ENCODE measurements around the gene ABHD4. TPM values are rescaled to one million over a fixed set of nuclear protein-coding genes. Genes with fewer than 3 reads are reported as not detected.

Gene ABHD4
- total and polyA plus RNA-seq, 10 of the 15 experiments (the other 5 are each of a cell fraction or from before 2014, with no cell fraction given), result 5.4 to 28.7 (median 10.8) TPM

DNA sequence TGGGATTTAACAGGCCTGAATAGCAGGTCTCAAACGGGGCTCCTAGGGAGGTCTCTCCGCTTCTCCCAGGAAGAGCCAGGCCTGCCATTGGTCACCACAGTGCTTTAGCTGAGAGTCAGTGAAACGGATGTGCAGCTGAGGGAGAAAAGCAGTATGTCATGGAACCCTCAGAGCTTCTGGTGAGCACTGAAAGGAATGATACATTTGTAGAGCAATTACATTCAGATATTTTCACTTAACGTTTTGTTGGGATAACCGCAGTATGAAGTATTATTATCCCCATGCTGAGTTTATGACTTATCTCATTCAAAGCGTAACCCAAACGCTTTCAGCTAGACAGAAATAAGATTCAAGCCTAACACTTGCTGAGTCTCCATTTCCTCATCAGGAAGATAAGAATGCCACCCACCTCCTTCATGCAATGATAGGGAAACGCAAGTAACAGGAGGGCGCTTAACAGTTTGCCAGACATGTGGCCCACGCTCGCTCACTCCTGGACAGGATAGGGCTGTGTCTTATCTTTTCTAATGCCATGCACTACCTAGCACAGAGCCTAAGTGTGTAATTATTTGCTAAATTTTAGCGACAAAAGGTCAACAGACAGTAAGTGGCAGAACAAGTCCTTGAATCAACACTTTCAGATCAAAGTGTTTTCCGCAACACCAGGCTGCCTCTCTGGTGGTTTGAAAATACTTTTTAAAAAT lies 37.3 kb upstream of the ABHD4 start:
- RAD21 ChIA-PET (ENCODE audit: unreplicated experiment), result interaction anchor here (0.7 to 11.3 kb wide), 22 partner anchors 9 to 292 kb away, joined by 3 to 156 read pairs (median 5); no protein-coding TSS in a partner anchor
- in situ Hi-C loops (cut with MboI) (no loop called here), intact Hi-C loops (cut with micrococcal nuclease; ENCODE audit: unreplicated experiment) (no loop called here)
- Histone ChIP-seq H3K36me3 (ENCODE audit: control insufficient read depth in 2 of 2, insufficient read depth in 2 of 2, low read length in 1 of 2) (peaks cover 0 to 3% of the 10 kb centered on the region in 2 experiments; a peak in 2 of 4 replicates), H3K9ac (ENCODE audit: control insufficient read depth, insufficient read depth, low read length) (peak overlapping the region; percentile 42), H3K4me2 (ENCODE audit: control insufficient read depth, insufficient read depth) (peak overlapping the region; percentile 2; the same call in 1 of the 2 replicates), H3K27ac (ENCODE audit: control insufficient read depth, insufficient read depth) (peak overlapping the region; percentile 97), H3K9me3 (replicated peaks; ENCODE audit: control insufficient read depth, insufficient read depth, low read length) (no peaks in the 10 kb centered on the region), H2AFZ (ENCODE audit: control insufficient read depth, low read depth, low read length) (no peak overlapping the region), H3K4me3 (no peak overlapping the region), H4K20me1 (ENCODE audit: control insufficient read depth, insufficient read depth) (no peaks in the 10 kb centered on the region), H3K79me2 (ENCODE audit: control insufficient read depth, insufficient read depth, low read length) (peaks cover 6% of the 10 kb centered on the region), H3K4me1 (ENCODE audit: control insufficient read depth, insufficient read depth, low read length) (peaks cover 83% of the 10 kb centered on the region), H3K27me3 (replicated peaks in 1 of 2; ENCODE audit: control insufficient read depth in 2 of 2, insufficient read depth in 2 of 2, low read length in 1 of 2) (no peaks in the 10 kb centered on the region)
- no peak for TF ChIP-seq NR2C2 (IDR thresholded peaks at IDR 0.05; ENCODE audit: borderline replicate concordance, control insufficient read depth, insufficient read length, low read depth)
- 0 out of 2 replicates have a peak, but pooled peaks have one; percentile 8 for TF ChIP-seq POLR2AphosphoS5 (IDR thresholded peaks at IDR 0.05; ENCODE audit: low read length)
- POLR2A ChIA-PET, result interaction anchor here (0.5 to 7.7 kb wide), 13 partner anchors 8 to 206 kb away, joined by 3 to 74 read pairs (median 5); partner anchors contain the start of gene OXA1L
- whole genome bisulfite sequencing (ENCODE audit: insufficient coverage, insufficient replicate concordance, low lambda C conversion rate, missing lambda C conversion rate), result 61% methylated on average over 13 of the region's 13 CpGs
- no peak for DNase-seq (ENCODE audit: low read depth, low spot score)
- no peak for FAIRE-seq
- SMC1A ChIA-PET (ENCODE audit: uncharacterized antibody, unreplicated experiment), result interaction anchor here (0.6 to 4.9 kb wide), 24 partner anchors 8 to 292 kb away, joined by 3 to 134 read pairs (median 4); partner anchors contain the start of gene SLC7A7
- no TSS peak for BruUV-seq (replicated peaks)
- CTCF ChIA-PET, result interaction anchor here (0.6 to 12.5 kb wide), 19 partner anchors 9 to 508 kb away, joined by 3 to 236 read pairs (median 4); no protein-coding TSS in a partner anchor
- ATAC-seq, result no peak

DNA sequence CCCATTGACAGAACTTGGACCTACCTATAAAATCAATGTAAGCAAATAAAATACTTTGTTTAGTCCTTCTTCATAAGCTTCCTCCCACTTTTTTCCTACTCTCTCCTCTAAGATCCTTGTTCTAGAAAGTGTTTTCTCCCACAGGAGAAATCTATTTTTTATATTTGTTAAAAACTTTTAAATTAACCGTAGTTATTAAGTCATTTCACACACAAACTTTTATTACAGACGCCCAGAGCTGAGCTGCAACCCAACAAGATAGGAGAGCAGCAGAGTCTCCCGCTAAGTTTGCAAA lies 36.8 kb upstream of the ABHD4 start:
- H3K9me3 ChIP-seq (replicated peaks; ENCODE audit: control insufficient read depth, insufficient read depth, low read length), result no peaks in the 10 kb centered on the region
- H3K27ac ChIP-seq (ENCODE audit: control insufficient read depth, insufficient read depth), result peak overlapping the region; percentile 97
- no peaks in the 10 kb centered on the region for H3K27me3 ChIP-seq (replicated peaks in 1 of 2; ENCODE audit: control insufficient read depth in 2 of 2, insufficient read depth in 2 of 2, low read length in 1 of 2)
- ChIA-PET RAD21 (ENCODE audit: unreplicated experiment) (interaction anchor here (0.9 to 11.3 kb wide), 17 partner anchors 8 to 246 kb away, joined by 3 to 156 read pairs (median 5); no protein-coding TSS in a partner anchor), POLR2A (interaction anchor here (0.5 to 7.7 kb wide), 11 partner anchors 8 to 176 kb away, joined by 3 to 74 read pairs (median 5); no protein-coding TSS in a partner anchor), CTCF (interaction anchor here (1.1 to 12.5 kb wide), 11 partner anchors 8 to 294 kb away, joined by 3 to 236 read pairs (median 4); no protein-coding TSS in a partner anchor), SMC1A (ENCODE audit: uncharacterized antibody, unreplicated experiment) (interaction anchor here (0.6 to 4.9 kb wide), 20 partner anchors 8 to 291 kb away, joined by 3 to 134 read pairs (median 4); partner anchors contain the start of gene SLC7A7)
- DNase-seq (ENCODE audit: low read depth, low spot score) (no peak), FAIRE-seq (no peak), ATAC-seq (no peak)
- peaks cover 0 to 3% of the 10 kb centered on the region in 2 experiments; a peak in 2 of 4 replicates for H3K36me3 ChIP-seq (ENCODE audit: control insufficient read depth in 2 of 2, insufficient read depth in 2 of 2, low read length in 1 of 2)
- H2AFZ ChIP-seq (ENCODE audit: control insufficient read depth, low read depth, low read length), result no peak overlapping the region
- in situ Hi-C loops (cut with MboI) (no loop called here), intact Hi-C loops (cut with micrococcal nuclease; ENCODE audit: unreplicated experiment) (no loop called here)
- H3K4me2 ChIP-seq (ENCODE audit: control insufficient read depth, insufficient read depth), result peak overlapping the region; percentile 2; the same call in 1 of the 2 replicates
- H3K4me1 ChIP-seq (ENCODE audit: control insufficient read depth, insufficient read depth, low read length), result peaks cover 85% of the 10 kb centered on the region
- peak overlapping the region; percentile 33; the same call in 1 of the 2 replicates for H3K4me3 ChIP-seq
- BruUV-seq (replicated peaks), result no TSS peak
- H3K9ac ChIP-seq (ENCODE audit: control insufficient read depth, insufficient read depth, low read length), result peak overlapping the region; percentile 42
- H4K20me1 ChIP-seq (ENCODE audit: control insufficient read depth, insufficient read depth), result no peaks in the 10 kb centered on the region
- peaks cover 9% of the 10 kb centered on the region for H3K79me2 ChIP-seq (ENCODE audit: control insufficient read depth, insufficient read depth, low read length)
- 0% methylated on average over 3 of the region's 3 CpGs for WGBS (ENCODE audit: insufficient coverage, insufficient replicate concordance, low lambda C conversion rate, missing lambda C conversion rate)
- TF ChIP-seq, protein P1, sequence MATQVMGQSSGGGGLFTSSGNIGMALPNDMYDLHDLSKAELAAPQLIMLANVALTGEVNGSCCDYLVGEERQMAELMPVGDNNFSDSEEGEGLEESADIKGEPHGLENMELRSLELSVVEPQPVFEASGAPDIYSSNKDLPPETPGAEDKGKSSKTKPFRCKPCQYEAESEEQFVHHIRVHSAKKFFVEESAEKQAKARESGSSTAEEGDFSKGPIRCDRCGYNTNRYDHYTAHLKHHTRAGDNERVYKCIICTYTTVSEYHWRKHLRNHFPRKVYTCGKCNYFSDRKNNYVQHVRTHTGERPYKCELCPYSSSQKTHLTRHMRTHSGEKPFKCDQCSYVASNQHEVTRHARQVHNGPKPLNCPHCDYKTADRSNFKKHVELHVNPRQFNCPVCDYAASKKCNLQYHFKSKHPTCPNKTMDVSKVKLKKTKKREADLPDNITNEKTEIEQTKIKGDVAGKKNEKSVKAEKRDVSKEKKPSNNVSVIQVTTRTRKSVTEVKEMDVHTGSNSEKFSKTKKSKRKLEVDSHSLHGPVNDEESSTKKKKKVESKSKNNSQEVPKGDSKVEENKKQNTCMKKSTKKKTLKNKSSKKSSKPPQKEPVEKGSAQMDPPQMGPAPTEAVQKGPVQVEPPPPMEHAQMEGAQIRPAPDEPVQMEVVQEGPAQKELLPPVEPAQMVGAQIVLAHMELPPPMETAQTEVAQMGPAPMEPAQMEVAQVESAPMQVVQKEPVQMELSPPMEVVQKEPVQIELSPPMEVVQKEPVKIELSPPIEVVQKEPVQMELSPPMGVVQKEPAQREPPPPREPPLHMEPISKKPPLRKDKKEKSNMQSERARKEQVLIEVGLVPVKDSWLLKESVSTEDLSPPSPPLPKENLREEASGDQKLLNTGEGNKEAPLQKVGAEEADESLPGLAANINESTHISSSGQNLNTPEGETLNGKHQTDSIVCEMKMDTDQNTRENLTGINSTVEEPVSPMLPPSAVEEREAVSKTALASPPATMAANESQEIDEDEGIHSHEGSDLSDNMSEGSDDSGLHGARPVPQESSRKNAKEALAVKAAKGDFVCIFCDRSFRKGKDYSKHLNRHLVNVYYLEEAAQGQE (IDR thresholded peaks at IDR 0.05; ENCODE audit: low read depth, low read length), result no peak
- no peak for TF ChIP-seq PAX5 (IDR thresholded peaks at IDR 0.05; ENCODE audit: borderline replicate concordance, low read depth, low read length)
- TF ChIP-seq KAT2A (conservative IDR thresholded peaks at IDR 0.05; ENCODE audit: control insufficient read depth, low read depth, low read length), result no peak
